HG03575 (cell line): Measurements from ENCODE around the gene CCL26.
"Not testable (repeated sequence)": the region's sequence is repeated elsewhere in the genome, so short reads cannot be mapped to it uniquely, and the experiment has no call there.

ENCODE experiments used
- ATAC-seq: cut with Tn5 transposase; IDR thresholded peaks from one replicate; pipeline ENCODE4 v1.9.1; 2021; ENCODE audit not compliant: unreplicated experiment, insufficient number of reproducible peaks, low FRiP score; ENCODE audit errors: extremely low read depth

The CCL26 gene

GRCh38 chr7:75795831-75796285 lies 23.8 kb upstream of the CCL26 start:
- ATAC-seq, result no peak

- no peak for ATAC-seq
Observed at GRCh38 chr7:75793676-75794075, 21.7 kb upstream of the CCL26 start.

- ATAC-seq, result not testable (repeated sequence)
Observed at GRCh38 chr7:75792567-75792966, 20.6 kb upstream of the CCL26 start.

DNA sequence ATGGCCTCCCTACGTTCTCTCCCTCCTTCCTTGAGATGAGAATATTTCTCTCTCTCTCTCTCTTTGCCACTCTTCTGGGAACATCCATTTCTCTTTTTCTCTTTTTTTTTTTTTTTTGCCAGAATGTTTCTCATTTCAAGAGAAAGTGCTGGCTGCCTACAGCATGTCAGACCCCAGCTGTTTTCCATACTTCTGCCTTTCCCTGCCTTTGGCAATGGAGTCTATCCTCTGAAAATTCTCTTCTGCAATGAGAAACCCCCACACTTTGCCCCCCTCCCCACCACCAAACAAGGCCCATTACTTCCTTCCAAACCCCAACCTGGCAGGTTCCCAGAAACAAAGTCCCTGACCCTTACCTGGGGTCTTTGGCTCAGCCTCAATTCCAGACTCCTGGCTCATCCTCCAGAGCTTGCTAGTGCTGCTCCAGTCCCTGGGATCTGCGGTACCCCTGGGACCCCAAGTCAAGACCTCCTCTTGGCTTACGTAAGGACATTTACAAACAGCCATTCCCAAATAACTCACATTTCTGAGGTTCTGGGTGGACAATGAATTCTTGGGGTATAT lies 17.4 kb upstream of the CCL26 start:
- ATAC-seq, result no peak

DNA sequence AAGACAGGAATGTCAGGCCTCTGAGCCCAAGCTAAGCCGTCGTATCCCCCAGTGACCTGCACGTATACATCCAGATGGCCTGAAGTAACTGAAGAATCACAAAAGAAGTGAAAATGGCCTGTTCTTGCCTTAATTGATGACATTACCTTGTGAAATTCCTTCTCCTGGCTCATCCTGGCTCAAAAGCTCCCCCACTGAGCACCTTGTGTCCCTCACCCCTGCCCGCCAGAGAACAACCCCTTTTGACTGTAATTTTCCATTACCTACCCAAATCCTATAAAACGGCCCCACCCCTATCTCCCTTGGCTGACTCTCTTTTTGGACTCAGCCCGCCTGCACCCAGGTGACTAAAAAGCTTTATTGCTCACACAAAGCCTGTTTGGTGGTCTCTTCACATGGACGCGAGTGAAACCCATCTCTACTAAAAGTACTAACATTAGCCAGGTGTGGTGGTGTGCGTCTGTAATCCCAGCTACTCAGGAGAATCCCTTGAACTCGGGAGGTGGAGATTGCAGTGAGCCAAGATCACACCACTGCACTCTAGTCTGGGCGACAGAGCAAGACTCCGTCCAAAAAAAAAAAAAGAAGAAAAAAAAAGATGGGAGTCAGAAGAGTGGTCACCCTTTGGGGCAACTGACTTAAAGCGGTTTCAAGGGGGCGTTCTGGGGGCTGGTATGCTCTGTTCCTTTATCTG lies 16.3 kb upstream of the CCL26 start:
- ATAC-seq, result not testable (repeated sequence)

DNA sequence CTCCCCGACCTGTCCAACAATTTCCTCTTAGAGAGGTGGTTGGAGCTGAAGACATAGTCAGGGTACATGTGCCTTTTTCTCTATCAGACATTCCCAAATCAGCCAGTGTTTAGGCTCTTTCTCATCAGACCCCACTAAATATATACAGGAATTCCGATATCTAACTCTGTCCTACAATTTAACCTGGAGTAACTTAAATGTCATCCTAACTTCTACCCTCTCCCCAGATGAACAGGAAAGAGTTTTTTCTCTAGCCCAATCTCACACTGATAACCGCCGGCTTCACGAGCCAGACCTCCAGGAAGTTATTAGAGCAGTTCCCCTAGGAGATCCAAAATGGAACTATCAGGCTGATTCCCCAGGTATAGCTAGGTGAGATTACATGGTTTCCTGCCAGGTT lies 11.0 kb upstream of the CCL26 start:
- ATAC-seq, result not testable (repeated sequence)

DNA sequence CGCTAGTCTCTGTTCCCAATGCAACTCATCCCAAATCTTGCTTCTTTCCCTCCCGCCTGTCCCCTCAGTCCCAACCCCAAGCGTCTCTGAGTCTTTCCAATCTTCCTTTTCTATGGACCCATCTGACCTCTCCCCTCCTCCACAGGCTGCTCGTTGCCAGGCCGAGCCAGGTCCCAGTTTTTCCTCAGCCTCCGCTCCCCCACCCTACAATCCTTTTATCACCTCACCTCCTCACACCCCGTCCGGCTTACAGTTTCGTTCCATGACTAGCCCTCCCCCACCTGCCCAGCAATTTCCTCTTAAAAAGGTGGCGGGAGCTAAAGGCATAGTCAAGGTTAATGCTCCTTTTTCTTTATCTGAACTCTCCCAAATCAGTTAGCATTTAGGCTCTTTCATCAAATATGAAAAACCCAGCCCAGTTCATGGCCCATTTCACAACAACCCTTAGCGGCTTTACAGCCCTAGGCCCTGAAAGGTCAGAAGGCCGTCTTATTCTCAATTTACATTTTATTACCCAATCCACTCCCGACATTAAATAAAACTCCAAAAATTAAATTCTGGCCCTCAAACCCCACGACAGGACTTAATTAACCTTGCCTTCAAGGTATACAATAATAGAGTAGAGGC lies 8.7 kb upstream of the CCL26 start:
- ATAC-seq, result not testable (repeated sequence)

GRCh38 chr7:75779516-75779915 lies 7.5 kb upstream of the CCL26 start:
- ATAC-seq, result not testable (repeated sequence)

- ATAC-seq, result not testable (repeated sequence)
Observed at GRCh38 chr7:75779035-75779434, 7.0 kb upstream of the CCL26 start.

GRCh38 chr7:75776295-75776971 lies 4.4 kb upstream of the CCL26 start:
- ATAC-seq, result no peak

DNA sequence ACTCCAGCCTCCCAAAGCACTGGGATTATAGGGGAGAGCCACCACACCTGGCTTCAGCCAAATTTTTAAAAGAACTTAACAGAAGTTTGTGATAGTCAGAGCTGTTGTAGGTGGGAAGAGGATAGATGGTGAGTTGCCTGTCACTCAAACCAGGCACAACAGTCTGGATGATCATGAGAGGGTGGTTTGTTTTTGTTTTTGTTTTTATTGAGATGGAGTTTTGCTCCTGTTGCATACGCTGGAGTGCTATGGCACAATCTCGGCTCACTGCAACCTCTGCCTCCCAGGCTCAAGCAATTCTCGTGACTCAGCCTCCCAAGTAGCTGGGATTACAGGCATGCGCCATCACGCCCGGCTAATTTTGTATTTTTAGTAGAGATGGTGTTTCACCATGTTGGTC lies 1.9 kb upstream of the CCL26 start:
- ATAC-seq, result not testable (repeated sequence)

DNA sequence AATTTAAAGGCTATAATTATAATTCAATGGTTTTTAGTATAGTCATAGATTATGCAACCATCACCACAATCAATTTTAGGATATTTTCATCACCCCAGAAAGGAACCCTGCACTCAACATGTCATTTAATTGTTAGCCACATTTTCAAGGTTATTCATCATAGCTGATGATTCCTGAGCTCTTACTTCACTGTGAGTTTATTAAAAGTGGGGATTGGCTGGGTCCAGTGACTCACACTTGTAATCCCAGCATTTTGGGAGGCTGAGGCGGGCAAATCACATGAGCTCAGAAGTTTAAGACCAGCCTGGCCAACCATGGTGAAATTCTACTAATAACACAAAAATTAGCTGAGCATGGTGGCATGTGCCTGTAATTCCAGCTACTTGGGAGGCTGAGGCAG lies 787 bp downstream of the CCL26 start:
- no peak for ATAC-seq

- ATAC-seq, result no peak
Observed at GRCh38 chr7:75762350-75762917, 9.6 kb downstream of the CCL26 start.

DNA sequence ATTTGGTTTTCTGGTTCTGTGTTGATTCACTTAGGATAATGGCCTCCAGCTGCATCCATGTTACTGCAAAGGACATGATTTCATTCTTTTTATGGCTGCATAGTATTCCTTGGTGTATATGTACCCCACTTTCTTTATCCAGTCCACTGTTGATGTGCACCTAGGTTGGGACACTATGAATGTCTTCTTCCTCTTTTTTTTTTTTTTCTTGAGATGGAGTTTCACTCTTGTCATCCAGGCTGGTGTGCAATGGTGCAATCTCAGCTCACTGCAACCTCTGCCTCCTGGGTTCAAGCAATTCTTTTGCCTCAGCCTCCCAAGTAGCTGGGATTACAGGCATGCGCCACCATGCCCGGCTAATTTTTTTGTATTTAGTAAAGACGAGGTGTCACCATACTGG lies 10.2 kb downstream of the CCL26 start:
- not testable (repeated sequence) for ATAC-seq

DNA sequence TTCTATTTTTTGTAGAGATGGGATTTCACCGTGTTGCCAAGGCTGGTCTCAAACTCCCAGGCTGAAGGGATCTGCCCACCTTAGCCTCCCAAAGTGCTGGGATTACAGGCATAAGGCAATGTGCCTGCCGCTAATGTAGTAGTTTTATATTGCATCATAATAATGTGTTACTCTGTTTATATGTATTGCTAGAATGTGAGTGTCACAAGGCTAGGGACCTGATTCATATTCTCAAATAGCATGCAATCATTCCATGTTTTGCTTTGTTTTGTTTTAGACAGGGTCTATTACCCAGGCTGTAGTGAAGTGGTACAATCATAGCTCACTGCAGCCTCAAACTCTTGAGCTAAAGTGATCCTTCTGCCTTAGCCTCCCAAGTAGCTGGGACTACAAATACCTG lies 13.5 kb downstream of the CCL26 start:
- ATAC-seq, result no peak

GRCh38 chr7:75757860-75758259 lies 14.2 kb downstream of the CCL26 start:
- ATAC-seq, result no peak

GRCh38 chr7:75756991-75757676 lies 14.9 kb downstream of the CCL26 start:
- no peak for ATAC-seq

DNA sequence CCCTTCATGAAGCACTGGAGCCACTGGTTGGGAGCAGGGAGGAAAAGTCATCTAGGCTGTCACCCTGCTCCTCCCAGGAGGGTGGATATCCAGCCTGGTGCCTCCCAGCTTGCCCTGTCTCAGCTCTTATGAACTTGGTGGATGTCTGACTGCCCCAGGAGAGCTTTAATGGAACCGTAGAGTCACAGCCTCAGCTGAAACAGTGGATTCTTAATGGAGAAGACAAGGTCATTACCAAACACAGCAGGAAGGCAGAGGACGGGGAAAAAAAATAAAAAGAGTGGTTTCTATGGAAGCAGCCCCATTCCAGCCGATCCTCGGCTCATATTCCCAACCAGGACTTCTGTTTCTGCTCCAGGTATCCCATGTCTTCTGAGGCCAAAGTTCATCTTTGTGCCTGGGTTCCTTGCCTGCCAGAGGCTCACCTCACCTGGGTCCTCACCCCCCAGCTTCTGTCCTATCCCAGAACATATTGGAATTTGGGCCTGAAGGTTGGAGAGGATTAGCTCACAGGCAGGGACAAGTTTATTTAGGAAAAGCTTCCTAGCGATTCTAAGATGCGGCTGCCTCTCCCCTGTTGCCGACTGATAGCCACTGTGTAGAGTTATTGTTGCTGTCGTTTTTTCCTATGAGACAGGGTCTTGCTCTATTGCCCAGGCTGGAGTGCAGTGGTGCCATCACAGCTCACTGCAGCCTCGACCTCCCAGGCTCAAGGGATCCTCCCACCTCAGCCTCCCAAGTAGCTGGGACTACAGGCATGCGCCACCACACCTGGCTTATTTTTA lies 15.6 kb downstream of the CCL26 start:
- no peak for ATAC-seq
